GM12878 (cell line): ENCODE measurements around the gene LY9. TPM values are rescaled to one million over a fixed set of nuclear protein-coding genes. Genes with fewer than 3 reads are reported as not detected.

Experiments
- ATAC-seq: fragments of 200-7000 bp; cut with Tn5 transposase; 3 replicates; pipeline ENCODE4 v1.9.1; 2020; ENCODE audit warnings: mild to moderate bottlenecking, moderate library complexity
- BruUV-seq: library from RNA; stranded (reverse); fragments of 400-500 nt; replicated peaks from 2 replicates; lab custom pipeline; 2021; lab: Mats Ljungman, UMichigan
- CTCF ChIA-PET: fragments of 300-600 bp; sonication (Branson Sonifier 250); formaldehyde crosslinking; extraction: SDS; loops from one replicate; lab custom pipeline; 2021; ENCODE audit warnings: inconsistent platforms; lab: Yijun Ruan, JAX
- POLR2A ChIA-PET: fragments of 350-600 bp; formaldehyde crosslinking; extraction: SDS; loops from one replicate; lab custom pipeline; 2021; ENCODE audit warnings: inconsistent platforms; lab: Charles Lee
- RAD21 ChIA-PET: fragments of 300-600 bp; sonication (Branson Sonifier 250); formaldehyde crosslinking; loops from one replicate; lab custom pipeline; 2023; ENCODE audit warnings: antibody characterized with exemption; ENCODE audit not compliant: unreplicated experiment; lab: Charles Lee
- SMC1A ChIA-PET: fragments of 300-600 bp; sonication (Branson Sonifier 250); formaldehyde crosslinking; loops from one replicate; lab custom pipeline; 2023; ENCODE audit not compliant: unreplicated experiment, uncharacterized antibody; lab: Charles Lee
- DNase-seq: peaks from one replicate; pipeline ENCODE4 v3.0.0-alpha.2; 2011; ENCODE audit warnings: low read depth, low spot score
- FAIRE-seq: peaks from 3 replicates; lab custom pipeline; 2011; peaks lifted over from hg19 to GRCh38; lab: Jason Lieb, UNC
- H2AFZ ChIP-seq: 2 replicates; pipeline ENCODE4 v1.6.0; 2011; ENCODE audit warnings: low read depth, low read length, control low read depth; ENCODE audit not compliant: control insufficient read depth
- H3K27ac ChIP-seq: 2 replicates; pipeline ENCODE4 v1.5.1; 2011; ENCODE audit warnings: control low read depth; ENCODE audit not compliant: control insufficient read depth, insufficient read depth
- H3K27me3 ChIP-seq, 2 experiments: replicated peaks in 1 of 2; 2 replicates each; pipeline versions ENCODE4 v1.6.0 to v1.6.1; 2011; ENCODE audit warnings: low read length in 1 of 2; ENCODE audit not compliant: control insufficient read depth in 2 of 2, insufficient read depth in 2 of 2
- H3K36me3 ChIP-seq, 2 experiments: 2 replicates each; pipeline ENCODE4 v1.5.1; 2011; ENCODE audit warnings: low read length in 1 of 2; ENCODE audit not compliant: control insufficient read depth in 2 of 2, insufficient read depth in 2 of 2
- H3K4me1 ChIP-seq: 2 replicates; pipeline ENCODE4 v1.6.1; 2011; ENCODE audit warnings: mild to moderate bottlenecking, low read length, moderate library complexity, mixed read lengths; ENCODE audit not compliant: control insufficient read depth, insufficient read depth
- H3K4me2 ChIP-seq: 2 replicates; pipeline ENCODE4 v1.6.0; 2011; ENCODE audit warnings: control low read depth; ENCODE audit not compliant: control insufficient read depth, insufficient read depth
- H3K4me3 ChIP-seq: fragments of 200-600 bp; sonication (generic); 2 replicates; pipeline ENCODE4 v1.5.1; 2016
- H3K79me2 ChIP-seq: 2 replicates; pipeline ENCODE4 v1.6.0; 2011; ENCODE audit warnings: low read length; ENCODE audit not compliant: control insufficient read depth, insufficient read depth
- H3K9ac ChIP-seq: 2 replicates; pipeline ENCODE4 v1.8.0; 2011; ENCODE audit warnings: low read length, control low read depth, mixed read lengths; ENCODE audit not compliant: control insufficient read depth, insufficient read depth
- H3K9me3 ChIP-seq: replicated peaks from 3 replicates; pipeline ENCODE4 v1.5.1; 2011; ENCODE audit warnings: mild to moderate bottlenecking, low read length; ENCODE audit not compliant: control insufficient read depth, insufficient read depth
- H4K20me1 ChIP-seq: 2 replicates; pipeline ENCODE4 v1.6.0; 2011; ENCODE audit not compliant: control insufficient read depth, insufficient read depth
- EGR1 ChIP-seq, 2 experiments: IDR thresholded peaks; 1 replicate in 1 of 2; 2 replicates in 1 of 2; pipeline ENCODE4 v1.6.1; 2011 to 2012; ENCODE audit warnings: low read depth in 2 of 2, low read length in 2 of 2, borderline replicate concordance in 1 of 2, mild to moderate bottlenecking in 1 of 2, moderate library complexity in 1 of 2
- GABPA ChIP-seq: IDR thresholded peaks from 2 replicates; pipeline ENCODE4 v1.6.1; 2014; ENCODE audit warnings: antibody characterized with exemption, low read depth, mild to moderate bottlenecking, inconsistent platforms
- KDM1A ChIP-seq: fragments of 200-600 bp; sonication (generic); IDR thresholded peaks from 2 replicates; pipeline ENCODE4 v1.6.1; 2016; ENCODE audit warnings: borderline replicate concordance
- MTA3 ChIP-seq: IDR thresholded peaks from 2 replicates; pipeline ENCODE4 v1.6.1; 2012; ENCODE audit warnings: low read length, inconsistent platforms, borderline replicate concordance
- POLR2A ChIP-seq: IDR thresholded peaks from 2 replicates; pipeline ENCODE4 v1.6.1; 2011; ENCODE audit warnings: low read depth, mild to moderate bottlenecking, low read length
- RCOR1 ChIP-seq: conservative IDR thresholded peaks from 2 replicates; pipeline ENCODE4 v1.6.1; 2012; ENCODE audit warnings: low read depth, low read length, improper control_type of control experiment
- RELA ChIP-seq: fragments of 450-650 bp; IDR thresholded peaks from 2 replicates; pipeline ENCODE4 v1.8.0; 2014; ENCODE audit warnings: borderline replicate concordance; ENCODE audit not compliant: partially characterized antibody
- RELB ChIP-seq: fragments of 450-650 bp; IDR thresholded peaks from 2 replicates; pipeline ENCODE4 v1.6.1; 2017; ENCODE audit warnings: low read depth, mild to moderate bottlenecking, moderate library complexity
- SIN3A ChIP-seq: IDR thresholded peaks from 2 replicates; pipeline ENCODE4 v1.6.1; 2012; ENCODE audit warnings: low read depth, low read length, improper control_type of control experiment
- ZSCAN29 ChIP-seq: fragments of 450-650 bp; IDR thresholded peaks from 2 replicates; pipeline ENCODE4 v1.6.1; 2017; ENCODE audit warnings: mild to moderate bottlenecking, moderate library complexity
- WGBS: methylation state at CpG from one replicate; pipeline ENCODE4 v1.1.6; 2016; ENCODE audit warnings: low lambda C conversion rate; ENCODE audit not compliant: insufficient replicate concordance, insufficient coverage; ENCODE audit errors: missing lambda C conversion rate; 5-methylcytosine and 5-hydroxymethylcytosine counted together
- in situ Hi-C: fragments of 300-500 bp; cut with MboI; formaldehyde crosslinking; loops from 9 replicates; pipeline ENCODE4 v1.14.3; 2018; ENCODE audit warnings: mixed read lengths
- intact Hi-C: fragments of 100-400 bp; cut with micrococcal nuclease; formaldehyde crosslinking; loops from one replicate; pipeline ENCODE4 v1.14.2; 2022; ENCODE audit not compliant: unreplicated experiment
- polyA plus RNA-seq, 11 experiments: library from polyadenylated mRNA; depleted of rRNA in 4 of 11; unstranded in 6 of 11; stranded (reverse) in 5 of 11; fragments of >200 nt; fragmentation: Nextera tagmentation in 4 of 11; fragmentation: Illumina TruSeq in 1 of 11; extraction: Ambion mirVana in 4 of 11; extraction: Trizol in 1 of 11; gene quantifications; 1 replicate in 1 of 11; 2 replicates in 10 of 11; pipeline versions ENCODE4 v1.2.1 to v1.2.3, GENCODE V29; 2011 to 2016; ENCODE audit warnings: inconsistent platforms in 2 of 11, missing spikeins in 2 of 11, low read depth in 1 of 11
- total RNA-seq, 4 experiments: library from RNA; depleted of rRNA in 3 of 4; stranded (reverse); fragments of >200 nt in 3 of 4; fragmentation: Illumina TruSeq in 1 of 4; extraction: Trizol in 1 of 4; gene quantifications; 2 replicates each; pipeline versions ENCODE4 v1.2.1 to v1.2.3, GENCODE V29; 2013 to 2021

LY9 gene
- total and polyA plus RNA-seq, 10 of the 15 experiments (the other 5 are each of a cell fraction or from before 2014, with no cell fraction given), result 2.7 to 12.5 (median 9.0) TPM

- TF ChIP-seq SIN3A (no peak), MTA3 (no peak), GABPA (no peak), RCOR1 (no peak), POLR2A (no peak), RELA (no peak), RELB (no peak), EGR1 (IDR thresholded peaks at IDR 0.05; ENCODE audit: borderline replicate concordance in 1 of 2, low read depth in 2 of 2, low read length in 2 of 2) (no peak), ZSCAN29 (no peak), KDM1A (no peak)
- H3K27me3 ChIP-seq, result no peaks in the 10 kb centered on the region
- H3K36me3 ChIP-seq, result no peaks in the 10 kb centered on the region
- in situ Hi-C loops, result no loop called here
- no peaks in the 10 kb centered on the region for H3K9me3 ChIP-seq
- H3K4me3 ChIP-seq, result no peak overlapping the region
- H3K4me1 ChIP-seq, result no peaks in the 10 kb centered on the region
- no peak overlapping the region for H3K9ac ChIP-seq
- ChIA-PET CTCF (interaction anchor here (0.6 kb wide), 1 partner anchor 315 kb away, joined by 5 read pairs; no protein-coding TSS in a partner anchor), POLR2A (no interaction called here), SMC1A (interaction anchor here (1.3 kb wide), 1 partner anchor 18 kb away, joined by 3 read pairs; no protein-coding TSS in a partner anchor), RAD21 (no interaction called here)
- no peak overlapping the region for H2AFZ ChIP-seq
- no TSS peak for BruUV-seq
- ATAC-seq (no peak), FAIRE-seq (no peak), DNase-seq (no peak)
- H3K4me2 ChIP-seq, result no peak overlapping the region
- intact Hi-C loops, result no loop called here
- no peaks in the 10 kb centered on the region for H3K79me2 ChIP-seq
- H3K27ac ChIP-seq, result no peak overlapping the region
- WGBS, result 89% methylated on average over 8 of the region's 8 CpGs
- H4K20me1 ChIP-seq, result no peaks in the 10 kb centered on the region
Observed at GRCh38 chr1:160814856-160815255, 18.9 kb downstream of the LY9 start.
